C1 segment of cervical spinal cord (tissue), 14 donors: ENCODE data around the gene ADCY2.

ENCODE experiments used
- DNase-seq, 14 donors: peaks; one replicate each; lab custom pipeline; 2025; lab: John Stamatoyannopoulos, UW

The ADCY2 gene

DNA sequence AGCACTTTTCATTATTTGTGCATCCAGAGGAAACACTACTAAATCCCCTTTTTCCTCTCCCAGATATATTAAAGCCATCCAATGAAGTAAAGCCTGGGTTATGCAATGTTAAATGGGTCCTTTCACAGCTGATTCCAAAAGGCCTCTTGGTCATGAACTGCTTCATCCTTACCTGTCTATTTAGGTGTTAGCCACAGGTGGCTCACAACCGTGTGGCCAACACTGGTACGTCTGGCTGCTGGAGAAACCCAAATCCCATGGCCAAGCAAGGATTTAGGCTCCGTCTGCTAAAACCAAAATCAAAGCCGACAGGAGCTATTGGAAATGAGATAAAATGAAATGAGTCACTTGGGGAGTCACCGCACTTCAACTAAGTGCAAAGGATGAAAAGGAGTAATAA, 193.9 kb downstream of the ADCY2 start:
- no peak for DNase-seq

DNA sequence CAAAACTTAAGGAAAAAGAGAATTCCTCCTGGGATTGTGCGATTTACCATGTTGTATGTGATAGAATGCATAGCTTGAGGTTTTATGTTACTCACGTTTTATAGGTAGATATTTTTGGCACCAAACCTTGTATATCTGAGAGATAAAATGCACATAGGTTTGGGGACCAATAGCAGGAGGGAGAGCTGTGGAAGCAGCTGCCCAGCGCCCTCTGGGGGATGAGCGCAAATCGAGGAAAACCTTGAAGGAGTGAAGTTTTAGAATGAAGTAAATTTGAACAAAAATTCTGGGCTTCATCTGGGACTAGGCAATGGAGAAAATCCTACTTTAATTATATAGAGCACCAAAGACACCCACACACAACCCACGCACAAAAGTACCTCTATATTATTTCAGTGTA, 197.0 kb downstream of the ADCY2 start:
- no peak for DNase-seq

DNA sequence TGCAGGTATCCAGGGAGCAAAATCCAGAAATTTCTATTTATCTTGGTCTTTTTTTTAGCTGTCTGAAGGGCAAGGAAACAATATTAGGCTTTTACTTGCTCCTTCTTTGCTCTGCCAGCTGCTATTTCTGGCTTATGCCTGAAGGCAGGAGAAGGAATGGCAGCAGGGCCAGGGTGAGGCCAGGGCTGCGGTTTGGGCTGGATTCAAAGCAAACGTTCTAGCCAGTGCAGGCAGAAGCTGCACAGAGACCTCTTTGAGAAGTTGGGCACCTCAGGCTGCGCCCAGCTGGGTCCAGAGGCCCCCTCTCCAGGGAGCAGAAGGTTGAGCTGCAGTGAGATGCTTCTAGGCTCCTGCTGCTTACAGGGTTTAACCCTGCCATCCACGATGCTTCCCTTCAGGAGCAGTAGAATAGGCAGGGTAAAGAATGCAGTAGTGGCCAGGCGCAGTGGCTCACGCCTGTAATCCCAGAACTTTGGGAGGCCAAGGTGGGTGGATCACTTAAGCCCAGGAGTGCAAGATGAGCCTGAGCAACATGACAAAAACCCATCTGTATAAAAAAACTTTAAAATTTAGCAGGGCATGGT, 201.2 kb downstream of the ADCY2 start:
- DNase-seq = no peak

DNA sequence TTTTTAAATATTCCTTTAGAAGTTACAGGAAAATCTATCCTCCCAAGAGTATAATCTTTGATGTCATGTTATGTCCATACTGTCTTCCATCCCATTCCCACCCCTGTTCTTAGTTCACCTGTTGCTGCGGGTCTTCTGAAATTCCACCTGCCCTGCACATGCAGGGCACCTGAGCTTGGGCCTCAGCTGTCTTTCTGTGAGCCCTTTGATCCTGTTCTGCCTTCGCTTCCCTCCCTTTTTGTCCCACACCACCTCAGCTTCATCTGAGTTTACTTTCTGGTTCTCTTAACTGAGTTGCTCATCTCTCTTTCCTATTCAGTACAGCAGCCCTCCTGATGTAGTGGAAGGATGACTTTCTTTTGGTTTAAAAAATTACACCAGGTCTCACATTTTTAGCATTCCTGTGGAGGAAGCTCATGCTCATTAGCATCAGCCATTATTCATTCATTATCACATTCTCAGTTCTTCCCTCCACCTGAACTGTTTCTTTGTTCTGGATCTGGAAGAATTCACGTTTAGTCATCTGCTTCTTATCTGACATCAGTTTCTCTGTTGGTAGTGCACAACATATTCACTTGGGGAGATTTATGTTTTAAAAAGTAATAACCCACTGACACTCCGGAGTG, 211.0 kb downstream of the ADCY2 start:
- DNase-seq = no peak

DNA sequence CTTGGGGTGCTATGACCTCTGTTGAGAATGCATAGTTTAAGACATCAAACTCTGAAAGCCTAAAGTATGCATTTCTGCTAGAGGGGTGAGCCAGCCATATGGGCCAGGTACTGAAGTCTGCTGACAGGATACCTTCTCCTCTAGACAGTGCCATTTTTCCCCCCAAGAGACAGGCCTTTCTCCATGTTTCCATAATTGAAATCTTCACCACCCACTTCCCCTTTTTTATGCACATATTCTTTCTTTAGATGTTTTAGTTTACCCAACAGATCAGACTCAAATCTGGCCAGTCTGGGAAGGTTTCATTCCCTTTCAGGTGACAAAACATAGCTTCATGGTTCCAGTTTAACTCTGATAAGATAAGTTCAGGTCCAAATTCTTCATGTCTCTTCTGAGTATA, 212.8 kb downstream of the ADCY2 start:
- no peak for DNase-seq

DNA sequence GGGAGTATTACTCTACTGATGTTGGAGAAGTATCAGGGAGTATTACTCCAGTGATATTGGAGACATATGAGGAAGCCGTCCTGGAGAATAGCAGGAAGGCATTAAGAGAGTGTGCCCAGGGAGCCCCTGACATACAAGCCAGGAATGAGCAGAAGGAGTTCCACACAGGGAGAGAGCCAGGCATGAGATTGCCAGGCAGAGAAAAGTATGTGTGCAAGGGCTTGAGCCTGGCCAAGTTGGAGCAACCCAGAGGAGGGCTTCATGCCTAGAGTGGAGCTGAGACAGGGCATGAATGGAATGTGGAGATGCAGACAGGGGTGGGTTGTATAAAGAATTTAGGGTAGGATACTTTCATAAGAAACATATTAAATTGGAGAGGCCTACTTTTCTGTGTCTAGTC, 213.8 kb downstream of the ADCY2 start:
- DNase-seq = no peak

DNA sequence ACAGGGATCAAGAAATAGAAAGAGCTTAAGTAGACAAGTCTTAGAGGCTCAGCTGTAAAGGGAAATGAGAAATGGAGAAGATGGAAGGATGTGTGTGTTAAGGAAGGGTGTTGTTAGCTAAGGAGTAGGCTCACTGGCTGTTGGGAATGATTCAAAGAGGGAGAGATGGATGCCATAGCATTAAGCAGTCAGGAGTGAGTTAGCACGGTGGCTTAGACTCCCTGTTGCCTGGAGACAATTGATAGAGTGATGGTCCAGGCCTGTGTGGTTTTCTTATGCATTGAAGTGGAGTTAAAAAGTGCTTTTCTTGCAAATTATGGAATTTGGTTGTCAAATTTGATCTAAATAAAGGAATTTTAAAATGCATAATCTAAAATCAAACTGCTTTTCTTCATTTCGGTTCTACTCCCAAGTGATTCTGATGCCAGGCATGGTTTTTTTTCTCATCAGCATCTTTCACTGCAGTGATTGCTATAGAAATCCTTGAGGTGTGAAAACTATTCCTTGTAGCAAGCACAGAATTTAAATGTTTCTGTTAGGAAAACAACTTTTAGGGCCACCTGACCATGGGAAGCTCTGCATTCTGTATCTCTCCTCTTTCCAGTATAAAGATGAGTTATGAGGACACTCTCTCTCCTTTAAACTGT, 214.7 kb downstream of the ADCY2 start:
- no peak for DNase-seq

DNA sequence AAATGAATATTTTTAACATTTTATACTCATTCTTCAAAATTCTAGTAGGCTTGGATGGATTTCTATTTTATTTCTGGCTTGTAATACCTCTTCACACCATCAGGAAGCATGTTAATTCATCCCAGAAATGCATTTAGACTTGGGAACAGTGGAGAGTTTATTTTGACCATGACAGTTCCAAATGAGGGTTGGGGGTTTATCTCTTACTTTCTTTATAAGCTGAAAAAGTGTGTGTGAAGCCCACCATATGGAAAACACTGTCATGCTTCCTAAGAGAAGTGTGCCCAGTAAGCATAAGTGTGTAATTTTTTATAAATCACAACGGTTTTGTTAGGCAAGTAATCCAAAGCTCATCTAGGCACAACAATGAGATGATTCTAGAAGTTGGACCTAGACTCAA, 215.6 kb downstream of the ADCY2 start:
- no peak for DNase-seq

DNA sequence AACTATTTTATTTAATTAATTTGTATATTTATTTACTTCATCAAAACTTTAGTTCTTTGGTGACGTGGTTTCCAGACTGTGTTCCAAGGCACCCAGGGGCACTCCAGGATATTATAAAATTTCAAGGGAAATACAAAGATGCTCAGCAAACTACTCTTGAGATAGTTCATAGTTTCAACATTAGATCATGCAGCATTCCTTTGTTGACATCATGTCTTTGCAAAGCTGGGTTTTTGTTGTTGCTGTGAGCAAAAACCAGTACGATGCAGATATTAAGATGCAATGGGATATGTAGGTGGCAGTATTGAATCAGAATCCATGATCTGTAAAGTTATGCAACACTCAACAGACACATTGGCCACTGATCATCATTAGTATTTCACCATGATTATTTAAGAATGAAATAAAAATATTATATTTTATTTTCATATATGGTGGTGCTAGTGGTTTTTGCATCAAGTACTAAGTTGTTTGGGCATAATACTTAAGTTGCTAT, 219.7 kb downstream of the ADCY2 start:
- no peak for DNase-seq

DNA sequence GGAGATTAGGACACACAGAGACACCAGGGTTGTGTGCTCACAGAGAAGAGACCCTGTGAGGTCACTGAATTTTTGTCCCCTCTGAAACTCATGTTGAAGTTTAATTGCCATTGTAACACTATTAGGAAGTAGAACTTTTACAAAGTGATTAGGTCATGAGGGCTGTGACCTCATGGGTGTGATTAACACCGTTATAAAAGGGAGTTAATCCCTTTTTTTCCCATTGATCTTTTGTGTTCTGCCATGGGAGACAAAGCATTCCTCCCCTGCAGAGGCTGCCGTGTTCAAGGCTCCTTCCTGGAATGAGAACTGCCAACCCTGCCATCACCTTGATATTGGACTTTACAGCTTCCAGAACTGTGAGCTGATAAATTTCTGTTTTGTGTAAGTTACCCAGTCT, 221.0 kb downstream of the ADCY2 start:
- DNase-seq = no peak

DNA sequence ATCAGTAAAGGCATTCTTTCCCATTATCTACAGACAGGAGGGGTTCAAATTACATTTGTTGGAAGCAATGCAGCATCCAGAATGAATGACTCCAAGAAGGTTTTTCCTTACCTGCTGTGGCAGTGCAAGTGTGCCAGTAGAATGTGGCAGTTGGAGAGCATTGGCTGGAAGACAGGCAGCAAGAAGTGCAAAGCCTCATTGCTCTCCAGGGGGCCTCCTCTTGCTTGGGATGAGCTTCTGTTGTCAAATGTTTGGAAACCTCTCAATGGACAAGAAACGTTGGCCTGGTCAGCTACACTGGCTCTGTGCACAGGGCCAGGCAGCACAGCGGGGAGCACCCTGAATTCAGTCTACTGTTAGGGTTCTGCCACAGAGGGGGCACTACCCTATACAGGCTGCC, 226.6 kb downstream of the ADCY2 start:
- DNase-seq = peak in 1 of 14 donors; percentile 21

DNA sequence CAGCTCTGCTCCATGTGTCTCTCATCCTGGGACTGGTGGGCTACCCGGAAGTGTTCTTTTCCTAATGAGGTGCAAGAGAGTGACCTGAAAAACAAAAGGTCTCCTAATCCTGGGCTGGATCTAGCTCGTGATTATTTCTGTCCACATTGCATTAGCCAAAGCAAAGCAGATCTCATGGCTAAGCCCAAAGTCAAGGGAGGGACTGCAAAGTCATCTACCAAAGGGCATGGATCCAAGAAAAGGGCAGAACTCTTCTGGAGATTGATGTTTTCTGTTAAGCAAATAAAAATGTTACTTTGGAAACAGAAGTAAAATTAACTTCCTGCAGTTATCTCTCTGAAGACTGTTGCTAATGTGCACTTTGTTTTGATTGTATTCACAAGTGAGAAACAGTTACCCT, 229.8 kb downstream of the ADCY2 start:
- DNase-seq = no peak

DNA sequence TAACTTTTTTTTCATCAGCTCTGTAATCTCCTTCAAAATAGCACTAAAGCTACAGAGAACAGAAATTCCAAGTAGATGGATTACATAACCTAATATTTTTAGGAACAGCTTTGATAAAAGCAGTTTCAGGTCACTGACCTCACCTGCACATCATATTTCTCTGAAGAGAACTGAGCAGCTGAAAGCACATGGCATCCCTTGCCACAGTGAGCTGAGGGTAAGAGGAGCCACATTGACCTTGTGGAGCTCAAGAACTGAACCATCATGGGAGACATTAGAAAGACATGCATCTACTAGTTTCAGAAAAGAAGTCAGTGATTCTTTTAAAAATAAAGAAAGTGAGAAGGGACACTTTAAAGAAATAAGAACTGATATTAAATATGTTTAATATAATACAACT, 232.3 kb downstream of the ADCY2 start:
- no peak for DNase-seq

DNA sequence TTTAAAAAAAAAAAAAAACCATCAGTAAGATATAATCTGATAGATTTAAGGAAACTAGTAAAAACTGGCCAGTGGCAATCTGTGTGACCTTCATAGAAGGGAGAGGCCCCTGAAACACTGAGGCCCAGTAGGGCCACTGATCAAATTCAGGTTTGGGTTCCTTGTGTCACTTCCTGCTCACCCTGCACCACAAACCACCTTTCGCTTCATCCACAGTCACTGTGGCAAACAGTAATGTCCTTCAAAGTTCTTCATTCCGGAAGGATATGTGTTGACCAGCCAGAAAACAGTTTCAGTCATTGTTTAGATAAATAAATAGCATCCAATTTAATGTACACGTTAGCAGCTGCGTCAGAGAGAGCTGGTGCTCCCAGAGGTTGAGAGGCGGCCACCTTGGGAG, 232.9 kb downstream of the ADCY2 start:
- no peak for DNase-seq

DNA sequence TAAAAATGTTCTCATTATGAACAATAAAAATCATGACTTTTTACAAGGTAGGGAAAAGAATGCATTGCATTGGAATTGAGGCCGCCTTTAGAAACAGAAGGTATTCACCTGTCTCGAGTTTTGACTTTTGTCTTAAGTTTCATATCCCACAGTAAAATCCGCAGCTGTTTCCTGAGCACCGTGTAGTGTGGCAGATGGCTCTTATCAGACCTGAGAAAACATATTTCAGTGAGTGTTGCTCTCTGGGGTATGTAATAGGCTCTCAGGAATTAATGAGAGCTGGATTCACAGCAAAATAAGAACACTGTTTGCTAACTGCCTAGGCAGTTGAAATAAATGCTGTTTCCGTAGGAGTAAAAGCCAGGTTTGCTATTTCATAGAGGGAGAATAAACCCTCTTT, 233.6 kb downstream of the ADCY2 start:
- no peak for DNase-seq

DNA sequence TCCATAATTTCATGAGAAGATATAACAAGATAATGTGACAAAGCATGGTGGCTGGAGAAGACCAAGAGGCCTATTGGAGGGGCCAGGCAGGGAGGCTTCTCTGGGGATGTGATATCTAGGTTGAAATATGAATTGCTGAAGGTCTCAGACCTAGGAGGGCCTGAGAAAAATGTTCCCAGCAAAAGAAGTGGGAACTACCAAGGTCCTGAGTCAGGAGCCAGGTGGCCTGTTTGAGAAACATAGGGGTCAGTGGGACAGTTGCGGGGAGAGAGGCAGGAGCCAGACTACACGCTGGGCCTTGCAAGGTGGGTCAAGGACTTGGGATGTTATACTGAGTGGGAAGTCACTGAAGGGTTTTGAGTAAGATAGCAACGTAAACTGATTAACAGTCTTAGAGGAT, 238.9 kb downstream of the ADCY2 start:
- no peak for DNase-seq

DNA sequence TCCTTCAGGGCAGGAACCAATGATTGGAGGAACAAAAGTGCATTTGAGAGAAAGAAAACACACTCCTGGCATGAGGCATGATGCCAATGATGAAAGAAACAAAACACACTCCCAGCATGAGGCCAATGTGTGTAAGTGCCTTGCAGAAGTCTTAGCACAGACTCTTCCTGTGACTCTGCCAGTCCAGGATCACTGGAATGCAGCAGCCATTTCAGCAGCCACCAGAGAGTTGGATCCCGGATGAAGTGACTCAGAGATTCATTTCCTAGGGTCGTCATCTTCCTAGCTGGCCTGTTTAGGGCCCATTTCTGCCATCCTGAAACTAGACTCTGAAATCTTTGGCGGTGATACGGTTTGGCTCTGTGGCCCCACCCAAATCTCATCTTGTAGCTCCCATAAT, 242.5 kb downstream of the ADCY2 start:
- DNase-seq = peak in 1 of 14 donors; percentile 37

DNA sequence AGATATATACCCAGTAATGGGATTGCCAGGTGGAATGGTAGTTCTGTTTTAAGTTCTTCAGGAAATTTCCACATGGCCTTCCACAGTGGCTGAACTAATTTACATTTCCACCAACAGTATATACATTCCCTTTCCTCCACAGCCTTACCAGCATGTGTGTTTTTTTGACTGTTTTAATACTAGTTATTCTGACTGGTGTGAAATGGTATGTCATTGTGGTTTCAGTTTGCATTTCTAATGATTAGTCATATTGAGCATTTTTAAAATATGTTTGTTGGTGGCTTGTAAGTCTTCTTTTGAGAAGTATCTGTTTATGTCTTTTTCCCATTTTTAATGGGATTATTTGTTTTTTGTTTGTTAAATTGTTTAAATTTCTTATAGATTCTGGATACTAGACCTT, 246.1 kb downstream of the ADCY2 start:
- DNase-seq = no peak

DNA sequence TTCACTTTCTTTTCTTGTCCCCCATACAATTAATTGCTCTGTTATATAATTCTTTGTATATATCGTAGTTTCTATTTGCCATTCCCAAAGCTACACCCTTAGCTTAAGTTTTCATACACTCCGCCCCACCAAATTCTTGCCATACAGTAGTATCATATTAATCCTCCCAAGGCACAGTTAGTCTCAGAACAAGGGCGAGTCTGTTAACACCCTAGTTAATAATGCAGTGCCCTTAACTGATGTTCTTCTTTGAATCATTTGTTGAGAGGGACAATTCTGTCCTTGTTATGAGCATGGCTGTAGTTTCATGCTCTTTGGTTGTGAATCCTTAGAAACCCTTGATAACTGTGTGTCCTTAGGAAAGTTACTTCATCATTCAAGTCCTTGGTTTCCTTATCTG, 248.8 kb downstream of the ADCY2 start:
- DNase-seq = no peak

DNA sequence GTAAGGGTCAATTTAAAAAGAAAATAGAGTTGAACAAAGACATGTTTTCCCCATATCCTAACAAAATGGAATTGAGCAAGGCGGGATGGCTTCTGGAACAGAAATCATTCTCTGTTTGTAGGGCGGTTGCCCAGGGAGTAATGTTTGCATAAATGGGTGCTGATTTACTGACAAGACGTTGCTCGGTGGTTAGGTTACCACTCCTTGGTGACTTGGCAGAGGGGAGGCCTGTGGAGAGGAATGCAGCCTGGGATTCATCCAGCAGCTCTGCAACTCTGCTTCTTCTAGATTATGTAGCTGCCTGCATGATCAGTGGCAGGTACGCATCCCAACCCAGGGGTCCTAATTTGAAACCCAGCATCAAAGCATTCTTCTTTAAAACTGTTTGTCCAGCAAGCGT, 254.8 kb downstream of the ADCY2 start:
- DNase-seq = peak in 2 of 14 donors; percentile 12 to 43

DNA sequence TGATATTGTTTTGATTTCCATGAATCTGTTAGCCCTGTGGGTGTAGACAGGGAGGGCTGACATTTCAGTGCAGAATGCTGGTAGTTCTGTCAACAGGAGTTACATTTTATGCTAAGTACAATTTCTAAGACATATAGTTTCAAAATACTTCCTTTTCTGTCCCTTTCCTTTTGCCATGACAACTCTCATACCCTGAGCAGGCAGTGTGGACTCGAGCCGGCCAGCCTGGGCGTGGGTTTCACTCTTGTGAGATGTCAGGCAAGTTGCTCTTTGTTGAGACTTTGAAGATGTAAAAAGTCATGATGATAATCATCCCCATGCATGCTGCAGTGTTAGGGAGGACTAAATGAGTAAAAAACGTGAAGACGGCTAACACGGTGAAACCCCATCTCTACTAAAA, 257.1 kb downstream of the ADCY2 start:
- no peak for DNase-seq

DNA sequence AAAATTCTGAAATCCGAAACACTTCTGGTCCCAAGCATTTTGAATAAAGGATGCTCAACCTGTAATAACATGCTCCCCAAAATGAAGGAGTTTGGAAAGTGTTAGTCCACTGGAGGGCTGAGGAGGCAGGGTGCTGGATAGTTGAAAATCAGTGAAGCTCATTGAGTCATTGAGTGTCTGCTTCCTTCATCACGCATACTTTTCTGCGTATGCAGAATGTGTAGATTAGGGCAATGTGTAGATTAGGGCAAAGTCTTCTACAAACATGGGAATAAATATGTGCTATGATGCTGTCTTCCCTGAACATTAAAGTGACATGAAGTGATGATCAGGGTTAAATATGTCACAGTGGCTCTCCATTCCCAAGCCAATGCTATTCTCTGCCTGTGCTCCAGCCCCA, 261.2 kb downstream of the ADCY2 start:
- DNase-seq = no peak

DNA sequence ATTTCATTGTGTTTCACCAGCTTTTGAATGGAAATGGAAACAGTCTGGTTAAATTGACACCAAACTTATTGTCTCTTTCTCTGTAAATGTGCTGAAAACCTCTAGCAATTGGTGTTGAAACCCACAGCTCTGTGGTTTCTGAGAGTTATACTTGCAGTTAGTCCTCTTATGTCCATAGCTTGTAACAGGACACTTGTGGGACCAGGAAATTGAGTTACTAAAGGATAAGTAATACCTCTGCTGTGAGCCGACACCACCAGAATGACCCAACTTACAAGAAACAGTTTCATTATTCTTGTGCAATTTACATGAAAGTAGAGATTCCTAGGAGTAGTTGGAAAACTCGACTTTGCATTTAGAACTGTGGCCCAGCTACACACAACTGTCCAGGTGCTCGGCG, 263.5 kb downstream of the ADCY2 start:
- DNase-seq = no peak
